Islet precursor cell (in vitro differentiated cells): ENCODE measurements around the gene TMEM63A.
"Not testable (repeated sequence)": the region's sequence is repeated elsewhere in the genome, so short reads cannot be mapped to it uniquely, and the experiment has no call there.

Source experiments
- DNase-seq: peaks from one replicate; pipeline ENCODE4 v3.0.0-alpha.2; 2018

Gene TMEM63A

GRCh38 chr1:225815526-225816178 lies 66.5 kb downstream of the TMEM63A start:
- DNase-seq = no peak

GRCh38 chr1:225815090-225815489 lies 67.1 kb downstream of the TMEM63A start:
- not testable (repeated sequence) for DNase-seq

GRCh38 chr1:225814381-225814780 lies 67.8 kb downstream of the TMEM63A start:
- no peak for DNase-seq

GRCh38 chr1:225813214-225813964 lies 68.8 kb downstream of the TMEM63A start:
- DNase-seq = peak; percentile 90

GRCh38 chr1:225812488-225813213 lies 69.5 kb downstream of the TMEM63A start:
- no peak for DNase-seq

- no peak for DNase-seq
Measured at GRCh38 chr1:225811622-225812487, 70.3 kb downstream of the TMEM63A start.

GRCh38 chr1:225810579-225811538 lies 71.3 kb downstream of the TMEM63A start:
- DNase-seq = peak; percentile 82

GRCh38 chr1:225809842-225810578 lies 72.2 kb downstream of the TMEM63A start, which contains the start of gene EPHX1:
TSS of gene EPHX1 (plus strand) at chr1:225810124. CDS start at chr1:225828730, 18,606 bp downstream.
- DNase-seq = peak; percentile 96

- DNase-seq = no peak
Measured at GRCh38 chr1:225808136-225808535, 74.0 kb downstream of the TMEM63A start.

GRCh38 chr1:225806736-225807135 lies 75.4 kb downstream of the TMEM63A start:
- DNase-seq = not testable (repeated sequence)

- DNase-seq = no peak
Measured at GRCh38 chr1:225806249-225806648, 75.9 kb downstream of the TMEM63A start.

- DNase-seq = not testable (repeated sequence)
Measured at GRCh38 chr1:225801146-225801545, 81.0 kb downstream of the TMEM63A start.

- DNase-seq = not testable (repeated sequence)
Measured at GRCh38 chr1:225796097-225796496, 86.1 kb downstream of the TMEM63A start.
